LNCaP clone FGC (cell line): ENCODE measurements around the gene PRKAR2A.
A peak's percentile ranks its signal among the peaks of the same experiment; 100 is the strongest.
"Not testable (repeated sequence)": the region's sequence is repeated elsewhere in the genome, so short reads cannot be mapped to it uniquely, and the experiment has no call there.

ENCODE experiments used
- DNase-seq: peaks from one replicate; pipeline ENCODE4 v3.0.0-alpha.2; 2011; ENCODE audit warnings: low read depth
- H3K4me3 ChIP-seq: 2 replicates; pipeline ENCODE4 v1.5.1; 2011; ENCODE audit warnings: mild to moderate bottlenecking, low read depth, low read length, control low read depth
- CTCF ChIP-seq: IDR thresholded peaks from 2 replicates; pipeline ENCODE4 v1.5.1; 2012; ENCODE audit warnings: mild to moderate bottlenecking; ENCODE audit not compliant: control insufficient read depth, insufficient read depth; ENCODE audit errors: extremely low read depth

Gene PRKAR2A

GRCh38 chr3:48819234-48820221 is 28.1 kb downstream of the PRKAR2A start:
- H3K4me3 ChIP-seq, result no peak overlapping the region
- TF ChIP-seq CTCF, result no peak
- DNase-seq, result no peak

- DNase-seq, result peak; percentile 40
- H3K4me3 ChIP-seq, result no peak overlapping the region
- TF ChIP-seq CTCF, result no peak
These were observed 36.1 kb downstream of the PRKAR2A start for GRCh38 chr3:48811524-48811923.

GRCh38 chr3:48804930-48805329 is 42.7 kb downstream of the PRKAR2A start:
- no peak overlapping the region for H3K4me3 ChIP-seq
- TF ChIP-seq CTCF, result no peak
- no peak for DNase-seq

- DNase-seq, H3K4me3 ChIP-seq: not testable (repeated sequence)
These were observed 46.8 kb downstream of the PRKAR2A start for GRCh38 chr3:48800831-48801230.

GRCh38 chr3:48798998-48799397 is 48.7 kb downstream of the PRKAR2A start:
- peak; percentile 41 for DNase-seq
- no peak for TF ChIP-seq CTCF
- no peak overlapping the region for H3K4me3 ChIP-seq

GRCh38 chr3:48797626-48798025 is 50.0 kb downstream of the PRKAR2A start:
- no peak for DNase-seq
- no peak overlapping the region for H3K4me3 ChIP-seq
- TF ChIP-seq CTCF, result no peak

- no peak for DNase-seq
- no peak for TF ChIP-seq CTCF
- no peak overlapping the region for H3K4me3 ChIP-seq
These were observed 51.5 kb downstream of the PRKAR2A start for GRCh38 chr3:48795997-48796732.

GRCh38 chr3:48793484-48793883 is 54.2 kb downstream of the PRKAR2A start:
- DNase-seq, H3K4me3 ChIP-seq: not testable (repeated sequence)
